Kasumi-1 (cell line): Measurements from ENCODE around the gene FAM185A.
"Not testable (repeated sequence)": the region's sequence is repeated elsewhere in the genome, so short reads cannot be mapped to it uniquely, and the experiment has no call there.

Source experiments
- DNase-seq, 2 experiments: peaks; one replicate each; lab custom pipeline; 2025; lab: John Stamatoyannopoulos, UW

FAM185A gene

GRCh38 chr7:102832674-102833073, 83.9 kb downstream of the FAM185A start:
- no peak for DNase-seq

GRCh38 chr7:102833343-102833742, 84.5 kb downstream of the FAM185A start:
- DNase-seq = no peak

- no peak for DNase-seq
These were observed 85.7 kb downstream of the FAM185A start for GRCh38 chr7:102834466-102834865.

GRCh38 chr7:102834999-102835398, 86.2 kb downstream of the FAM185A start:
- no peak for DNase-seq

- no peak for DNase-seq
These were observed 87.6 kb downstream of the FAM185A start for GRCh38 chr7:102836191-102836919.

GRCh38 chr7:102836977-102837376, 88.2 kb downstream of the FAM185A start:
- no peak for DNase-seq

GRCh38 chr7:102837802-102838201, 89.0 kb downstream of the FAM185A start:
- no peak for DNase-seq

- DNase-seq = not testable (repeated sequence)
These were observed 89.8 kb downstream of the FAM185A start for GRCh38 chr7:102838572-102839101.

- DNase-seq = no peak
These were observed 91.6 kb downstream of the FAM185A start for GRCh38 chr7:102840404-102840803.

GRCh38 chr7:102841290-102841689, 92.5 kb downstream of the FAM185A start:
- no peak for DNase-seq

GRCh38 chr7:102842284-102842683, 93.5 kb downstream of the FAM185A start:
- no peak for DNase-seq

GRCh38 chr7:102843850-102844249, 95.1 kb downstream of the FAM185A start:
- DNase-seq = peak; percentile 50 to 52

GRCh38 chr7:102845346-102845745, 96.5 kb downstream of the FAM185A start:
- no peak for DNase-seq

GRCh38 chr7:102849079-102849478, 100.3 kb downstream of the FAM185A start:
- DNase-seq = no peak

GRCh38 chr7:102849538-102849937, 100.7 kb downstream of the FAM185A start:
- no peak for DNase-seq

- no peak for DNase-seq
These were observed 107.2 kb downstream of the FAM185A start for GRCh38 chr7:102856036-102856435.
